Esophagus squamous epithelium (tissue), 4 donors: ENCODE data around the gene RBBP8NL.

Experiments
- POLR2A ChIP-seq, 4 donors: fragments of 450-650 bp; IDR thresholded peaks; one replicate each; pipeline ENCODE4 v1.6.1; 2017; ENCODE audit warnings: antibody characterized with exemption in 4 of 4, mild to moderate bottlenecking in 4 of 4, moderate library complexity in 3 of 4
- TF ChIP-seq, protein P1 (sequence below), 6 experiments: fragments of 450-650 bp in 4 of 6; fragments of 200-600 bp in 2 of 6; sonication (generic) in 2 of 6; IDR thresholded peaks; one replicate each; pipeline ENCODE4 v1.5.1; 2016 to 2019; ENCODE audit warnings: antibody characterized with exemption in 6 of 6, mild to moderate bottlenecking in 4 of 6, moderate library complexity in 4 of 6

DNA sequence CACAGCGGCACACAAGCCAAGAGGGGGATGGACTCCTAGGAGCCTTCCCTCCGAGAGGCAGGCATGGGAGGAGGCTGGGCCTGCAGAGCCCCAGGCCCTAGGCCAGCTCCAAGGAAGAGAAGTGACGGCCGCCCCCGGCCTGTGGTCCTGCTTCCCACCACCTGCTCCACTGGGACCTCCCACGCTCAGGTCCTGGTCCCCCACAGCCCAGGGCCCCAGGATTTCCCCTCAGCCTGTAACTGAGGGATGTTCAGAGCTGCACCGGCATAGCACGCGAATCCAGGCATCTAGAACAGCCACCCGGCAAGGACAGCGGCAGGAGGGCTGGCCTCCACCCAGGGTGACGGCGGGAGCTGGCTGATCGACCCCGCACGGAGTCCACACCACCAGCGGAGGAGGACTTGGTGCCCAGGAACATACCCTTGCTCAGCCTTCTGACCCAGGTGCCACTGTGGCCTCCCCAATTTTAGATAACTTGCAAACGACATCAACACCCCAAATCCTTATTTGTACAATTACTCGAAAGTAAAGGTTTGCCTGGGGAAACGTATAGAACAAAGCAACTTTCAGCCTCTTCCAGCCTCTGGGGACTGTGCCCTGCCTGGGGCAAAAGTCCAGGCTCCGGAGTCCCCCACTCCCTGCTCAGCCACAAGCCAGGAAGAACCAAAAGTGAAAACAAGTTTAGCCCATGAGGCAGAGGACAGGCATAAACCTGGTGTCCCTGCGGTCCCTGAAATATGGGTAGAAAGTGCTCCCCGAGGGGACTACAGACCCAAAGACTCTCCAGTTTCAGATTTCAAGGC lies 45.0 kb upstream of the RBBP8NL start:
- TF ChIP-seq, protein P1, sequence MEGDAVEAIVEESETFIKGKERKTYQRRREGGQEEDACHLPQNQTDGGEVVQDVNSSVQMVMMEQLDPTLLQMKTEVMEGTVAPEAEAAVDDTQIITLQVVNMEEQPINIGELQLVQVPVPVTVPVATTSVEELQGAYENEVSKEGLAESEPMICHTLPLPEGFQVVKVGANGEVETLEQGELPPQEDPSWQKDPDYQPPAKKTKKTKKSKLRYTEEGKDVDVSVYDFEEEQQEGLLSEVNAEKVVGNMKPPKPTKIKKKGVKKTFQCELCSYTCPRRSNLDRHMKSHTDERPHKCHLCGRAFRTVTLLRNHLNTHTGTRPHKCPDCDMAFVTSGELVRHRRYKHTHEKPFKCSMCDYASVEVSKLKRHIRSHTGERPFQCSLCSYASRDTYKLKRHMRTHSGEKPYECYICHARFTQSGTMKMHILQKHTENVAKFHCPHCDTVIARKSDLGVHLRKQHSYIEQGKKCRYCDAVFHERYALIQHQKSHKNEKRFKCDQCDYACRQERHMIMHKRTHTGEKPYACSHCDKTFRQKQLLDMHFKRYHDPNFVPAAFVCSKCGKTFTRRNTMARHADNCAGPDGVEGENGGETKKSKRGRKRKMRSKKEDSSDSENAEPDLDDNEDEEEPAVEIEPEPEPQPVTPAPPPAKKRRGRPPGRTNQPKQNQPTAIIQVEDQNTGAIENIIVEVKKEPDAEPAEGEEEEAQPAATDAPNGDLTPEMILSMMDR (IDR thresholded peaks at IDR 0.05) = no peak
- no peak for TF ChIP-seq POLR2A (IDR thresholded peaks at IDR 0.05)
